Ascending aorta (tissue), 2 donors: ENCODE measurements around the gene QSOX1. TPM values are rescaled to one million over a fixed set of nuclear protein-coding genes. Genes with fewer than 3 reads are reported as not detected.

Source experiments
- DNase-seq, 2 donors: peaks; one replicate each; pipeline ENCODE4 v3.0.0-alpha.2; 2019; ENCODE audit warnings: low spot score in 2 of 2
- H3K27ac ChIP-seq, 2 donors: fragments of 200-600 bp; sonication (generic); one replicate each; pipeline ENCODE4 v1.5.1; 2016 to 2017; ENCODE audit warnings: mild to moderate bottlenecking in 1 of 2
- H3K27me3 ChIP-seq: fragments of 200-600 bp; sonication (generic); one replicate; pipeline ENCODE4 v1.5.1; 2017
- H3K36me3 ChIP-seq, 2 donors: fragments of 200-600 bp; sonication (generic); one replicate each; pipeline ENCODE4 v1.5.1; 2016
- H3K4me1 ChIP-seq, 2 donors: fragments of 200-600 bp; sonication (generic); one replicate each; pipeline ENCODE4 v1.5.1; 2016 to 2017; ENCODE audit warnings: mild to moderate bottlenecking in 1 of 2
- H3K4me3 ChIP-seq, 2 donors: fragments of 200-600 bp; sonication (generic); one replicate each; pipeline ENCODE4 v1.5.1; 2016 to 2017; ENCODE audit warnings: mild to moderate bottlenecking in 1 of 2
- H3K9me3 ChIP-seq, 2 donors: fragments of 200-600 bp; sonication (generic); one replicate each; pipeline ENCODE4 v1.5.1; 2016
- intact Hi-C: fragments of 100-400 bp; cut with DNase I; formaldehyde crosslinking; loops from one replicate; pipeline ENCODE4 v1.15.1; 2023
- total RNA-seq: library from RNA; depleted of rRNA; stranded (reverse); fragments of >200 nt; gene quantifications from one replicate; pipeline ENCODE4 v1.1.0, GENCODE V29; 2016
- TF ChIP-seq, protein P1 (sequence below), 3 experiments: fragments of 200-600 bp in 2 of 3; fragments of 450-650 bp in 1 of 3; sonication (generic) in 2 of 3; IDR thresholded peaks; one replicate each; pipeline ENCODE4 v1.5.1; 2016 to 2019; ENCODE audit warnings: antibody characterized with exemption in 3 of 3, mild to moderate bottlenecking in 1 of 3, moderate library complexity in 1 of 3

The QSOX1 gene
- total RNA-seq, 1 donor from 2014 or later: 200 TPM

DNA sequence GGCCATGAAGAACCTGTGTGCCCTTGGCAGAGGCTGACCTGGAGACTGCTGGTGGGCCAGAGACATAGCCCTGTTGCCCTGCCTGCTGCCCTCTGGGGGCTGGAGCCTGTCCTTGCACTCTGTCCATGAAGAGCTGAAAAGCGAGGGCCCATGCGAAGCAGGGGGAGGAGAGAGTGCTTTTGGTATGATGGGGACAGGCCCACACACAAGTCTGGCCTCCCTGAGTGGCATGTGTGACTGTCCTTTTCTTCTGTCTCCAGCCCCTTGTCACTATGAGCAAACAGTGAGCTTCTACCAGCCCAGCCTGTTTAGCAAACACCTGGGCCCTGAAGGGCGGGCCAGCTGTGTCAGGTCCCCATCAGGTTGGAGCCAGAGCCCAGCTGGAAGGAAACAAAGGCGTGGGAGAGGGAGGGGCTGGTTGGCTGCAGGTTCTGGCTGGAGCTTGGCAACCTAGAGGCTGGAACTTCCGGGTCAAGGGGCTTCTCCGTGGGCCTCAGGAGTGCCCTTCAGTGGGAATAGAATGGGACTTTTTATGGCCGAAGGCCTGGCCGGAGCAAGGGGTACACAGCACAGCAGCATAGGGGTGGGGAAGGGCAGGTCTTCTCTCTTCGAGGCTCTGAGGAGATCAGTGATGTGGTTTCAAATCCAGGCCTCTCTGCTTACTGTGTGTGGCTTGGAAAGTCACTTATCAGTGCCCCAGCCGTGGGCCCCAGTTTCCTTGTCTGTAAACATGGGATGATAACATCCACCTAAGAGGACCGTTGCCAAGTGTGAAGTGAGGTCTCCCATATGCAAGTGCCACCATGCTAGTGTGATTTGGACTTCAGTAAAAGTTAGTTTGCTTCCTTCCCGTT, 14.3 kb downstream of the QSOX1 start:
- H3K27me3 ChIP-seq: no peaks in the 10 kb centered on the region
- peaks cover 0 to 7% of the 10 kb centered on the region in 2 donors for H3K36me3 ChIP-seq
- intact Hi-C loops: no loop called here
- H3K27ac ChIP-seq: no peak overlapping the region
- DNase-seq: no peak
- H3K4me3 ChIP-seq: no peak overlapping the region
- no peaks in the 10 kb centered on the region for H3K9me3 ChIP-seq
- TF ChIP-seq, protein P1, sequence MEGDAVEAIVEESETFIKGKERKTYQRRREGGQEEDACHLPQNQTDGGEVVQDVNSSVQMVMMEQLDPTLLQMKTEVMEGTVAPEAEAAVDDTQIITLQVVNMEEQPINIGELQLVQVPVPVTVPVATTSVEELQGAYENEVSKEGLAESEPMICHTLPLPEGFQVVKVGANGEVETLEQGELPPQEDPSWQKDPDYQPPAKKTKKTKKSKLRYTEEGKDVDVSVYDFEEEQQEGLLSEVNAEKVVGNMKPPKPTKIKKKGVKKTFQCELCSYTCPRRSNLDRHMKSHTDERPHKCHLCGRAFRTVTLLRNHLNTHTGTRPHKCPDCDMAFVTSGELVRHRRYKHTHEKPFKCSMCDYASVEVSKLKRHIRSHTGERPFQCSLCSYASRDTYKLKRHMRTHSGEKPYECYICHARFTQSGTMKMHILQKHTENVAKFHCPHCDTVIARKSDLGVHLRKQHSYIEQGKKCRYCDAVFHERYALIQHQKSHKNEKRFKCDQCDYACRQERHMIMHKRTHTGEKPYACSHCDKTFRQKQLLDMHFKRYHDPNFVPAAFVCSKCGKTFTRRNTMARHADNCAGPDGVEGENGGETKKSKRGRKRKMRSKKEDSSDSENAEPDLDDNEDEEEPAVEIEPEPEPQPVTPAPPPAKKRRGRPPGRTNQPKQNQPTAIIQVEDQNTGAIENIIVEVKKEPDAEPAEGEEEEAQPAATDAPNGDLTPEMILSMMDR (IDR thresholded peaks at IDR 0.05): peak in 1 of 3 experiments; percentile 27
- H3K4me1 ChIP-seq: peaks cover 3 to 14% of the 10 kb centered on the region in 2 donors

DNA sequence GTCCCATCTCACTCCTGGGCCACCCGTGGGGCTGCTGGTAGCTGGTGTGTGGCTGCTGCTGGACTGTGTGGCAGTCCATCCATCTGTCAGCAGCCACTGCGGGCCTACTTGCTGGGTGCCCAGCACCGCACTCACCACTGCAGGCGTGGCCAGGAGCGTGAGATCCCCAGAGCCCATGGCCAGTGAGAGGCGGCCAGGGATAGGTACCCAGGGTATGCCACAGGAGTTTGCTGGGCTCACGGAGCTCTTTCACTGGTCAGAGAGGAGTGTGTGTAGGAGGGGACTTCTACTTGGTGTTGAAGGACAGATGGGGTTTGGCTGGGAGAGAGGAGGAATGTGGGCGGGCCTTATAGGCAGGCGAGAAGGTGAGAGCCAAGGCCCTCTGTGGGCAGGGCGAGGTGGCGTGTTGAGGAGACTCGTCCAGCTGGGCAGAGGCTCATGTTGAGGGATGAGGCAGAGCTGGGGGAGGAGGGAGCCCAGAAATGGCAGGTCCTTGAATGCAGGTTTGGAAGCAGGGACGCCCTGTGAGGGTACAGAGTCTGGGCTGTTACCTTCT, 15.0 kb downstream of the QSOX1 start:
- H3K27me3 ChIP-seq: no peaks in the 10 kb centered on the region
- H3K9me3 ChIP-seq: no peaks in the 10 kb centered on the region
- no peak for DNase-seq
- H3K36me3 ChIP-seq: peaks cover 0 to 7% of the 10 kb centered on the region in 2 donors
- intact Hi-C loops: no loop called here
- no peak overlapping the region for H3K4me3 ChIP-seq
- peaks cover 3 to 17% of the 10 kb centered on the region in 2 donors for H3K4me1 ChIP-seq
- TF ChIP-seq, protein P1 (IDR thresholded peaks at IDR 0.05): no peak
- no peak overlapping the region for H3K27ac ChIP-seq

DNA sequence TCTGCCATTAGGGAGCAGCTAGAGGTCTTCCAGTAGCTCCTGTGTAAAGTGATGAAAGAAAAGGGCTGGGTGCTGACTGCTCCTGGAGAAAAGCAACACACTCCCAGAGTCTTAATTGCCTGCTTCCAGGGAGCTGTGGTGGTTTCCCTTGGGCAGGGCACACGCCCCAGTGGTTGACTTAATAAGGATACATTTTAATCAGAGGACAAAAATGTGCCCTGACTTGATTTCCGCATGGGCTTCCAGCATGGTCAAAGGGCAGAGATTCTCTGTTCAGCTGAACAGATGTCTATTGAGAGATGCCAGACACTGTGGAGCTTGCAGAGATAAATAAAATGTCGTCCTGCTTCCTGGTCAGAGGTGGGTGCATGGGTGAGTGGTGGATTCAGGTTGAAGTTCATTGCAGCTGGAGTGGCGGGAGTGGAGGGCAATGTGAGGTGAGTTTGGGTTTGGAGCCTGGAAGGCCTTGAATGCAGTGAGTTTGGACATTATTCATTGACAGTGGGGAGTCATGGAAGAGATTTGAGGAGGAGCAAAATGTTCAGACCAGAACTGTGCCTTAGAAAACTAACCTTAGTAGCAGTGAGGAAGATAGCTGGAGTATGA, 16.0 kb downstream of the QSOX1 start:
- no peak for DNase-seq
- Histone ChIP-seq H3K9me3 (no peaks in the 10 kb centered on the region), H3K4me3 (no peak overlapping the region), H3K27ac (no peak overlapping the region), H3K36me3 (peaks cover 0 to 7% of the 10 kb centered on the region in 2 donors), H3K27me3 (no peaks in the 10 kb centered on the region), H3K4me1 (peaks cover 3 to 17% of the 10 kb centered on the region in 2 donors)
- TF ChIP-seq, protein P1 (IDR thresholded peaks at IDR 0.05): no peak
- intact Hi-C loops: no loop called here

DNA sequence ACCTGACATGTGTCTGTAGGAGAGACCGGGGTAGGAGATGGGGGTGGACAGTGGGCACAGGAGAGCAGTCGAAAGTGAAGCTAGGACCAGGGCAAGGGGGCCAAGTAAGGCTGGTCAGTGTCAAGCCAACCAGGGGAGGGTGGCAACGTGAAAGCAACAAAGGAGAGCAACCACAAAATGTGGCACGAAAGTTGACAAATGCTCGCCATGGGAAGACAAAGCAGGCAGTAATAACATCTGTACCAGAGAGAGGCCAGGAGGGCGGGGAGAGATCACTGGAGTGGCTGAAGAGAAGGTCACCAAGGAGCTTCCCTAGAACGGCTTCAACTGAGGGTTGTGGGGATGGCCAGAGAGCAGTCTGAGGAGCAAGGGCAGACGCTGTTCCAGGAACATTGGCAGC, 17.0 kb downstream of the QSOX1 start:
- Histone ChIP-seq H3K27ac (no peak overlapping the region), H3K36me3 (peaks cover 0 to 7% of the 10 kb centered on the region in 2 donors), H3K4me1 (peaks cover 3 to 16% of the 10 kb centered on the region in 2 donors), H3K9me3 (no peaks in the 10 kb centered on the region), H3K4me3 (no peak overlapping the region), H3K27me3 (no peaks in the 10 kb centered on the region)
- DNase-seq: no peak
- TF ChIP-seq, protein P1 (IDR thresholded peaks at IDR 0.05): no peak
- intact Hi-C loops: no loop called here

DNA sequence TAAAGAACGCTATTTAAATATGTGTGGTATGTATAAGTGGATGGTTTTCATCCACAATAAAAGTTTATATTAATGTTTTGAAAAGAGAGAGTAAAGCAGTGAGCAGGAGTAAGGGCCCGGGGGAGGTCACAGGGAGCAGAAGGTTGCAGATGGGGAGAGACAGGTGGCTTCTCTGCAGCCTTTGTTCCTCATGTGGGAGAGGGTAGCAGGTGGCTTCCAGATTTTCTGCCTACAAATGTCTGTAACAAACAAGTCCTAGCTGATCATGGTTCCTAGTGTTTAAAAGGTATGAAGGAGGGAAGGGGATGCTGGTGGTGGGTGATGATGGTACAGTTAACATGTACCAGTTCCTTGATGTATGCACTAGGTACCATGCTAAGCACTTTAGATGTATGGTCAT, 18.8 kb downstream of the QSOX1 start:
- Histone ChIP-seq H3K27me3 (no peaks in the 10 kb centered on the region), H3K4me1 (peaks cover 0 to 10% of the 10 kb centered on the region in 2 donors), H3K36me3 (no peaks in the 10 kb centered on the region), H3K9me3 (no peaks in the 10 kb centered on the region), H3K27ac (peak overlapping the region; percentile 36 to 48), H3K4me3 (no peak overlapping the region)
- intact Hi-C loops: no loop called here
- TF ChIP-seq, protein P1 (IDR thresholded peaks at IDR 0.05): no peak
- DNase-seq: no peak
